ENCODE data around the gene DIABLO. TPM values are rescaled to one million over a fixed set of nuclear protein-coding genes. Genes with fewer than 3 reads are reported as not detected.

DIABLO gene
- total RNA-seq, 3 donors from 2014 or later = 48.2 to 71.1 (median 62.3) TPM

DNA sequence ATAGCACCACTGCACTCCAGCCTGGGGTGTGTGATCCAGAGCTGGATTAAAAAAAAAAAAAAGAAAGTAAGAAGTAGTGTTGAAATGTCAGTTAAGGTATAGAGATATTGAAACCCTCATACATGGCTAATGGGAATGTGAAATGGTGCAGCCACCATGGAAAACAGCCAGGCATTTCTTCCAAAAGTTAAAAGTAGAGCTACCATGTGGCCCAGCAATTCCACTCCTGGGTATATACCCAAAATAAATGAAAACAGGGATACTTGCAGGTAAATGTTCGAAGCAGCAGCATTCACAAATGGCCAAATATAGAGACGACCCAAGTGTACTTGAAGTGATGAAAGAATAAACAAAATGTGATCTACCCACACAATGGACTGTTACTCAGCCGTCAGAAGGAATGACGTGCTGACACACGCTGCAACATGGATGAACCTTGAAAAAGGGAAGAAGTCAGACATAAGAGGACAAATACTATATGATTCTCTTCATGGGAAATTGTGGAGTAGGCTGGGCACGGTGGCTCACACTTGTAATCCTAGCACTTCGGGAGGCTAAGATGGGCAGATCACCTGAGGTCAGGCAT is 67.1 kb downstream of the DIABLO start:
- H3K9me3 ChIP-seq = no peaks in the 10 kb centered on the region
- H3K27me3 ChIP-seq = no peaks in the 10 kb centered on the region
- no peaks in the 10 kb centered on the region for H3K4me1 ChIP-seq
- intact Hi-C loops (cut with DNase I; ENCODE audit: low total_unique reads) = no loop called here
- H3K27ac ChIP-seq = no peak overlapping the region
- H3K36me3 ChIP-seq = no peaks in the 10 kb centered on the region
- TF ChIP-seq, protein P1, sequence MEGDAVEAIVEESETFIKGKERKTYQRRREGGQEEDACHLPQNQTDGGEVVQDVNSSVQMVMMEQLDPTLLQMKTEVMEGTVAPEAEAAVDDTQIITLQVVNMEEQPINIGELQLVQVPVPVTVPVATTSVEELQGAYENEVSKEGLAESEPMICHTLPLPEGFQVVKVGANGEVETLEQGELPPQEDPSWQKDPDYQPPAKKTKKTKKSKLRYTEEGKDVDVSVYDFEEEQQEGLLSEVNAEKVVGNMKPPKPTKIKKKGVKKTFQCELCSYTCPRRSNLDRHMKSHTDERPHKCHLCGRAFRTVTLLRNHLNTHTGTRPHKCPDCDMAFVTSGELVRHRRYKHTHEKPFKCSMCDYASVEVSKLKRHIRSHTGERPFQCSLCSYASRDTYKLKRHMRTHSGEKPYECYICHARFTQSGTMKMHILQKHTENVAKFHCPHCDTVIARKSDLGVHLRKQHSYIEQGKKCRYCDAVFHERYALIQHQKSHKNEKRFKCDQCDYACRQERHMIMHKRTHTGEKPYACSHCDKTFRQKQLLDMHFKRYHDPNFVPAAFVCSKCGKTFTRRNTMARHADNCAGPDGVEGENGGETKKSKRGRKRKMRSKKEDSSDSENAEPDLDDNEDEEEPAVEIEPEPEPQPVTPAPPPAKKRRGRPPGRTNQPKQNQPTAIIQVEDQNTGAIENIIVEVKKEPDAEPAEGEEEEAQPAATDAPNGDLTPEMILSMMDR (IDR thresholded peaks at IDR 0.05) = no peak
- TF ChIP-seq POLR2AphosphoS5 (IDR thresholded peaks at IDR 0.05) (no peak), POLR2A (IDR thresholded peaks at IDR 0.05) (no peak)
- no peak for DNase-seq (ENCODE audit: low spot score in 2 of 2)
- no peak overlapping the region for H3K4me3 ChIP-seq

Other genes with a start within 250 kb of the DIABLO start
- gene BCL7A, start 204.2 kb downstream of the DIABLO start, total RNA-seq = 10 to 100 TPM in 1 of 3 donors, 1 to 10 TPM in 2; 6.2 to 13.5 (median 8.8) TPM
- gene MLXIP, start 147.3 kb downstream of the DIABLO start, total RNA-seq = 10 to 100 TPM; 21.1 to 31.1 (median 28.2) TPM
- gene IL31, start 51.8 kb downstream of the DIABLO start, total RNA-seq = not detected
- gene LRRC43, start 42.9 kb downstream of the DIABLO start, total RNA-seq = 1 to 10 TPM in 1 of 3 donors, under 1 TPM in 2; 0.66 to 2.3 (median 0.80) TPM
- gene B3GNT4, start 22.3 kb downstream of the DIABLO start, total RNA-seq = 1 to 10 TPM in 1 of 3 donors, not detected in 2; 1.6 TPM
- 10 to 100 TPM; 13.4 to 17.4 (median 14.4) TPM for gene VPS33A, start 40.4 kb upstream of the DIABLO start, total RNA-seq
- 100 to 1,000 TPM in 2 of 3 donors, 10 to 100 TPM in 1; 86.9 to 126 (median 108) TPM for gene CLIP1, start 196.6 kb upstream of the DIABLO start, total RNA-seq